Stimulated activated naive CD4-positive, alpha-beta T cell treated with Interleukin-2 at 50 U/mL for 16 hours (primary cell): Measurements from ENCODE around the gene XAGE1B.
"Not testable (repeated sequence)": the region's sequence is repeated elsewhere in the genome, so short reads cannot be mapped to it uniquely, and the experiment has no call there.

ENCODE experiments used
- DNase-seq: peaks from one replicate; lab custom pipeline; 2025; lab: John Stamatoyannopoulos, UW

Gene XAGE1B, protein sequence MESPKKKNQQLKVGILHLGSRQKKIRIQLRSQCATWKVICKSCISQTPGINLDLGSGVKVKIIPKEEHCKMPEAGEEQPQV

DNA sequence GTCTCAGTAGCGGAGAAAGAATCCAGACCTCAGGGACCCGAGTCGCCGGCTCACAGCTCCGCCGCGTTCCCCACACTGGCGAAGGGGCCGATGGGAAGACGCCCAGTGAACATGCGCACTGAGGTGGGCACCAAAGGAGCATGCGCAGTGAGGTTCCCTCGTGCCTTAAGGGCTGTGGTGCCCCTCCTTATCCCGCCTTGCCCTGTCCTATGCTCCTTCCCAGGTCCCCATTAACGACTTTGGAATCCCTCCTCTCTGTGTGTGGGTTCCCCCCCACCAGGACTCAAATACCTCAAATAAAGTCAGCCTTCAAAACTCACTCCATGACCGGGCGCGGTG, at the start of gene XAGE1B:
Gene XAGE1B, minus strand, starts transcription at position 77 of the 339 bp plus-strand sequence. CDS start 1,536 bp downstream, outside the sequence.
- DNase-seq = not testable (repeated sequence)

DNA sequence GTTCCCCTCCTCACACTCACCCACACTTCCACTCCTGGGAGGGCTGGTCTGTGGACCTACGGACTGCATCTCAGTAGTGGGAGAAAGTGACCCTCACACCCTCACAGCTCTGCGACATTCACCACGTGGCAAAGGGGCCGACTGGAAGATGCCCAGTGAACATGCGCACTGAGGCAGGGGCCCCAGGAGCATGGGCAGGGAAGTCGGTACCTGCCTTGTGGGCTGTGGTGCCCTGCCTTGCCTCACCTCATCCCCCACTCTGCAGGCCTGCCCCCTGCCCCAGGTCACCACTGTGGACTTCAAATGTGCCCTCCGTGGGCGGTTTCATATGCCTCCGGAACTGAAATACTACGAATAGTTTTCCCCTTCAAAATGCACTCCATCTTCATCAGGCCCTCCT, 46.2 kb upstream of the XAGE1B start:
- DNase-seq = no peak

- DNase-seq = no peak
These were observed 41.3 kb upstream of the XAGE1B start for GRCh38 chrX:52558140-52558539.

DNA sequence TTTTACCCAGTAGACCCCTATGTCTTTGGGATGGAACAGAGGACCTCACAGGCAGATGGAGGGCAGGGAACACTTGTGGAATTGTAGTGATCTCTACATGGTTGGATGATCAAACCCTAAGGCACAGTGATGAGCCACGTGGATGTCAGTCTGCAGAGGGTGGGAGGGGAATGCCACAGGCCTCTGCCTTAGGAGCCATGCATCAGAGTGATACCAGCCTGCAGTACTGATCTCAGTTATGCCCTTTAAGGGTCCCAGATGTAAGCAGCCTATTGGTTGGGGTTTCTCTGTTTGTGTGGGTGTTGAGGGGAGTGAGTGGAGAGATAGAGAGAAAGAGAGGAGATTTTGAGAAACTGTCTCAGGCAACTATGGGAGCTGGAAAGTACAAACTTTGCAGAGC, 39.9 kb upstream of the XAGE1B start:
- no peak for DNase-seq

DNA sequence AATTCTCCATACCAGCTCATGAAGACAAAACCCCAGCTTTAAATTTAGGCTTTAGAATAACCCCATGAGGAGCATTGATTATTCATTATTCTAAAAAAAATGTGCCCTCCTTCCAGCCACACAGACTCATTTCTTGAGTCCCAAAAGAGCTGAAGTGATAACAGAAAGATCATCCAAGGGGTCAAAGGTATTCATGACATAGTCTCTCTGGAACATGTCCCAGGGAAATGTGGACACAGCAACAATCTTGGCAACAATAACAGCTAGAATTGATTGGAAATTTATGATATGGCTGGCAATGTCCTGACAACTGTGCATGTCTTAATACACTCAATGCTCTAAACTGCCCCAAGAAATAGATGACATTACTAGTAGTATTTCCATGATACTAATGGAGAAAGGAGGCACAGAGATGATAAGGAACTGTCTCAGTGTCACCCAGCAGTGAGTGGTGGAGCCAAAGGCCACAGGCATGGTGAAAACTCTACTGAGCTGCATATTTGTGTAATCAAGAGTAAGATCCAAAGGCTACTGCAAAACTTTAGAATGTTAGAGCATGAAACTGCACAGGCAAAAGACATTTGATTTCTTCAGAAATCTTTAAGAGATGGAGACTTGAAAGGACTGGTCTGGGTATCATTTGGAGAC, 37.3 kb upstream of the XAGE1B start:
- DNase-seq = no peak

GRCh38 chrX:52548769-52549168, 31.9 kb upstream of the XAGE1B start:
- DNase-seq = not testable (repeated sequence)

DNA sequence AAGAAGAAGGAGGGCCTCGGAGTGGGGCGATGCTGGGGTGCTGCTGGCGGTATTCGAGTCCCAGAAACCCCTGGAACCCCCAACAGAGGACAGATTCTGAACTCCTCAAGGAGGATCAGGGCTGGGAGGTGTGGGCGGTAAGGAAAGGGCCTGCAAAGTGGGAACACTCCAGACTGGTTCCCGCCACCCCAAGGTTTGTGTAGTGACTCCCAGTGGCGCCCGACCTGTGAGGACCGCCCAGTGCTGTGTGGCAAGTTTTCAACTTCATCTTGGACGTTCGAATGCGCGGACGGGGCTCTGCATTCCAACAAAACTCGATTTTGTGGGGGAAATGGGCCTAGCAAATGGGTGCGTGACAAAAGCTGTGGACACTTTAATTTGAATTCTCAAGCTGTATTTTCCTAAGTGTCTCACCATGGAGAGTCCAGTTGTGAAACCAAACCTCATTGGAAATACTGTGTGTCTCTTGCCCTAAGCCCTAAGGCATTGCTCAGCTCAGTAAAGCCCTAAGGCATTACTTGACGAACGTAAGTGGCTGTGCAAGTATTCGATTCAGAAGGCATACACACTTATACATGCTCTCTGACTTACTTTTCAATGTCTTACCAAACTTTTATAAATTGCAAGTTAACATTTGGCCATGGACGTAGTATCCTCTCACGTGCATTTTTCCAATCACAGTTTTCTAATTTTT, 27.4 kb upstream of the XAGE1B start:
- DNase-seq = no peak

GRCh38 chrX:52542311-52542710, 25.4 kb upstream of the XAGE1B start:
- no peak for DNase-seq

- DNase-seq = not testable (repeated sequence)
These were observed 24.2 kb upstream of the XAGE1B start for GRCh38 chrX:52541051-52541450.

DNA sequence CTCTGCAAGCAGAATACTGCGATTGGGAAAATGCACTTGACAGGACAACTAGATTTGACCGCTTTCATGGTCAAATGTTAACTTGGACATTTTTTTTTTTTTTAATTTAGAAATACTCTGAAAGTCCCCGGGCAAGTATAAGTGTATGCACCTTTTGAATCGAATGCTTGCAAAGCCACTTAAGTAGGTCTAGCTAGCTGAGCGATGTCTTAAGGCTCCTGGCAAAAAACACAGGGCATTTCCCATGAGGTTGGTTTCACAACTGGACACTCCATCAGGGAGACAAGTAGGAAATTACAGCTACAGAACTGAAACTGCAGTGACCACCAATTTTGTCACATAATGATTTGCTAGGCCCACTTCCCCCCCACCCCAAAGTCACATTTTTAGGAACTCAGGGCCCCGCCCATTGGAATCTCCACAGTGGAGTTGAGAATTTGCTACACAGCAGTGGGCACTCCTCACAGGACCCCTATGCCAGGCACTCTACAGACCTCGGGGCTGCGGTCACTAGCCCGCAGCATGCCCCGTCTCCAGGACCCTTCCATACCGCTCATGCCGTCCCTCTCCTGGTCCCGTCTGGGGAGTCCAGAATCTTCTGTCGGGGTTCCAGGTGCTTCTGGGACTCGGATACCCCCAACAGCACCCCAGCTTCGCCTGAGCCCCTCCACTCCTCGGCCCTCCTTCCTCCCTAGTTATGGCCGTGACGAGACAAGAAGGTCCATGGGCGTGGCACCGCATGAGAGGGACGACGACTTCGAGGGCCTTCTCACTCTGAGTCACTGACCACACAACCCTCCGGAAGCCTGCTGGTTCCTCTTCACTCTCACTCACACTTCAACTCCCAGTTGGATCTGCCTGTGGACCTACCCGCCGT, 515 bp downstream of the XAGE1B start:
- not testable (repeated sequence) for DNase-seq

DNA sequence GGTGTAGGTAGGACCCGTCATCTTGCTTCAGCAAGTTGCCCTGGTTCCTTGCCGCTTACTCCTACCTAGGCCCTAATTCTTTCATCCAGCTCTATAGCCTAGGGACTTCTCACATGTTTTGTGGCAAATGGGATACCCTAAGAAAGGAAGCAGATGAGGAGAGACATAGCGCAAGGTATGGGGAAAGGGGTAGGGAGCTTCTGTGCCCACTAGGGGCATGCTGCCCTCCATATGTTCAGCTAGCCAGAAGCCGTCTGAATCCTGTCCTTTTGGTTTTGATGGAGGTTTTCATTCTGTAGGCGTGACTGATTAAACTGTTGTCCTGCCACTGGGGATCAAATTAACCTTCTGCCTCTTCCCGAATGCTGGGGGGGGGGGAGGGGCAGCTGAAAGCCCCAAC, 5.7 kb downstream of the XAGE1B start:
- not testable (repeated sequence) for DNase-seq

DNA sequence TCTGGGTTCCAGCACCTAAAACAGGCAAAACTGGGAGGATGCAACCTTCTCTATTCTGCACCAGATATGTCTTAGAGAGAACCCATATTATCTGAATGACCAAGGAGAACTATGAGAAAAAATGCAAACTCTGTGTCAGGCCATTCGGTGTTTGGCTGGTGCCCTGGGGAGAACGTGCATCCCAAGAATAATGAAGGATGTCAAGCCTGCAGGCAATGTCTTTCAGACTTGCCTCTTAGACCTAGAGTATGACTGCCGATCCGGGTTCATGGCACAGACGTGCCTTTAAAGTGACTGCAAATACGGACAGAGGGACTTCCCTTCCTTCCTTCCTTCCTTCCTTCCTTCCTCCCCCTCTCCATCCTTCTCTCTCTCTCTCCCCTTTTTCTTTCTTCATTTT, 6.9 kb downstream of the XAGE1B start:
- DNase-seq = no peak

- no peak for DNase-seq
These were observed 9.5 kb downstream of the XAGE1B start for GRCh38 chrX:52507331-52507730.

DNA sequence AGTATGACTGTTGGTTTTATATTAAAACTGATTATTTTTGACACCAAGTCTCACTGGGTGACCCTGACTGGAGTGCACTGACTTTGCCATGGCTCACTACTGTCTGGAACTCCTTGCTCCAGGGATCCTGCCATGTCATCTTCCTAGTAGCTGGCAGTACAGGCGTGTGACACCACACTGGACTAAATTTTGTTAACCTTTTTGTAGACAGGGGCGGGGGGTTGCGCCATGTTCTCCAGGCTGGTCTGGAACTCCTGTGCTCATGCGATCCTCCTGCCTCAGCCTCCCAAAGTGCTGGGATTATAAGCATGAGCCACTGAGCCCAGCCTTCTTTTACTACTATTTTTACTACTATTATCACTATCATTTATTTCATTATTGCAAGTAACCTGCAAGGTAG, 12.3 kb downstream of the XAGE1B start:
- DNase-seq = no peak

DNA sequence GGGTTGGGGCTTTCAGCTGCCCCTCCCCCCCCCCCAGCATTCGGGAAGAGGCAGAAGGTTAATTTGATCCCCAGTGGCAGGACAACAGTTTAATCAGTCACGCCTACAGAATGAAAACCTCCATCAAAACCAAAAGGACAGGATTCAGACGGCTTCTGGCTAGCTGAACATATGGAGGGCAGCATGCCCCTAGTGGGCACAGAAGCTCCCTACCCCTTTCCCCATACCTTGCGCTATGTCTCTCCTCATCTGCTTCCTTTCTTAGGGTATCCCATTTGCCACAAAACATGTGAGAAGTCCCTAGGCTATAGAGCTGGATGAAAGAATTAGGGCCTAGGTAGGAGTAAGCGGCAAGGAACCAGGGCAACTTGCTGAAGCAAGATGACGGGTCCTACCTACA, 15.5 kb downstream of the XAGE1B start:
- DNase-seq = not testable (repeated sequence)

- DNase-seq = not testable (repeated sequence)
These were observed 20.5 kb downstream of the XAGE1B start for GRCh38 chrX:52496419-52496772.

DNA sequence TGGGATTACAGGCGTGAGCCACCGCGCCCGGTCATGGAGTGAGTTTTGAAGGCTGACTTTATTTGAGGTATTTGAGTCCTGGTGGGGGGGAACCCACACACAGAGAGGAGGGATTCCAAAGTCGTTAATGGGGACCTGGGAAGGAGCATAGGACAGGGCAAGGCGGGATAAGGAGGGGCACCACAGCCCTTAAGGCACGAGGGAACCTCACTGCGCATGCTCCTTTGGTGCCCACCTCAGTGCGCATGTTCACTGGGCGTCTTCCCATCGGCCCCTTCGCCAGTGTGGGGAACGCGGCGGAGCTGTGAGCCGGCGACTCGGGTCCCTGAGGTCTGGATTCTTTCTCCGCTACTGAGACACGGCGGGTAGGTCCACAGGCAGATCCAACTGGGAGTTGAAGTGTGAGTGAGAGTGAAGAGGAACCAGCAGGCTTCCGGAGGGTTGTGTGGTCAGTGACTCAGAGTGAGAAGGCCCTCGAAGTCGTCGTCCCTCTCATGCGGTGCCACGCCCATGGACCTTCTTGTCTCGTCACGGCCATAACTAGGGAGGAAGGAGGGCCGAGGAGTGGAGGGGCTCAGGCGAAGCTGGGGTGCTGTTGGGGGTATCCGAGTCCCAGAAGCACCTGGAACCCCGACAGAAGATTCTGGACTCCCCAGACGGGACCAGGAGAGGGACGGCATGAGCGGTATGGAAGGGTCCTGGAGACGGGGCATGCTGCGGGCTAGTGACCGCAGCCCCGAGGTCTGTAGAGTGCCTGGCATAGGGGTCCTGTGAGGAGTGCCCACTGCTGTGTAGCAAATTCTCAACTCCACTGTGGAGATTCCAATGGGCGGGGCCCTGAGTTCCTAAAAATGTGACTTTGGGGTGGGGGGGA, 21.1 kb downstream of the XAGE1B start, which contains the start of gene XAGE1A:
Gene XAGE1A, plus strand, starts transcription at position 264 of the 874 bp plus-strand sequence. CDS start 1,554 bp downstream, outside the sequence.
- not testable (repeated sequence) for DNase-seq

DNA sequence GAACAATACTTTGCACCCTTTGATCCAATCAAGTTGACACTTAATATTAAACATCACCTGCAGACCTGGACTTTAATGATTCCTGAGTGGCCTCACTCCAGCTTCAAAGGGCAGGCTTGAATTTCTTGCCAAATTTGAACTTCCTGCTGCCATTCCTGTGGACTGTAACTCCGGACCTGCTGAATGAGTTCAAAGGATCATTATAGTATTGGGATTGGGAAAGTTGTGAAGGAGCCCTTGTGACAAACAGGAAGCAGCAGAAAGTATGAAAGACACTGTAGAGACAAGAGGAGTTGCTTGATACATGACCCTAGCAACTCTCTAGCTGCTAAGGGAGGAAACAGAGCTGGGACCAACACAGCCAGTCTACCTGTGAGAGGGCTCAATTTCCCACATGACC, 45.6 kb downstream of the XAGE1B start:
- not testable (repeated sequence) for DNase-seq
